Measurements from ENCODE around the gene USE1.

GRCh38 chr19:17205237-17206140 is 9.7 kb upstream of the USE1 start:
- peak; percentile 64 for TF ChIP-seq CTCF (IDR thresholded peaks at IDR 0.05; ENCODE audit: insufficient read depth, low read length, poor library complexity, severe bottlenecking)
- TF ChIP-seq EZH2phosphoT487 (conservative IDR thresholded peaks at IDR 0.05; ENCODE audit: low read length) = no peak
